ENCODE data around the gene GDPGP1.
A peak's percentile ranks its signal among the peaks of the same experiment; 100 is the strongest.

Gene GDPGP1

GRCh38 chr15:90205050-90205848 lies 28.8 kb upstream of the GDPGP1 start:
- DNase-seq: no peak

- DNase-seq: no peak
Observed at GRCh38 chr15:90205886-90206285, 28.1 kb upstream of the GDPGP1 start.

GRCh38 chr15:90207252-90207651 lies 26.8 kb upstream of the GDPGP1 start:
- no peak for DNase-seq

GRCh38 chr15:90208356-90208755 lies 25.7 kb upstream of the GDPGP1 start:
- DNase-seq: no peak

GRCh38 chr15:90209591-90209990 lies 24.4 kb upstream of the GDPGP1 start:
- DNase-seq: no peak

- no peak for DNase-seq
Observed at GRCh38 chr15:90210593-90210992, 23.4 kb upstream of the GDPGP1 start.

- no peak for DNase-seq
Observed at GRCh38 chr15:90211009-90211408, 23.0 kb upstream of the GDPGP1 start.

GRCh38 chr15:90211440-90212143 lies 22.4 kb upstream of the GDPGP1 start:
- DNase-seq: no peak

- DNase-seq: no peak
Observed at GRCh38 chr15:90212221-90213098, 21.5 kb upstream of the GDPGP1 start.

GRCh38 chr15:90213122-90213817 lies 20.7 kb upstream of the GDPGP1 start:
- no peak for DNase-seq

GRCh38 chr15:90213818-90214204 lies 20.2 kb upstream of the GDPGP1 start:
- DNase-seq: no peak

- no peak for DNase-seq
Observed at GRCh38 chr15:90214553-90215196, 19.3 kb upstream of the GDPGP1 start.

GRCh38 chr15:90217671-90218394 lies 16.2 kb upstream of the GDPGP1 start:
- DNase-seq: no peak

GRCh38 chr15:90219421-90220141 lies 14.4 kb upstream of the GDPGP1 start:
- DNase-seq: no peak

- DNase-seq: no peak
Observed at GRCh38 chr15:90221246-90221900, 12.6 kb upstream of the GDPGP1 start.

GRCh38 chr15:90222547-90222946 lies 11.5 kb upstream of the GDPGP1 start:
- no peak for DNase-seq

- DNase-seq: no peak
Observed at GRCh38 chr15:90223441-90224165, 10.4 kb upstream of the GDPGP1 start.

GRCh38 chr15:90225047-90225446 lies 9.0 kb upstream of the GDPGP1 start:
- no peak for DNase-seq

GRCh38 chr15:90225504-90226234 lies 8.3 kb upstream of the GDPGP1 start:
- DNase-seq: peak; percentile 29
